HG02884 (cell line): Measurements from ENCODE around the gene SCFD2.

Source experiments
- ATAC-seq: cut with Tn5 transposase; IDR thresholded peaks from one replicate; pipeline ENCODE4 v1.9.1; 2021; ENCODE audit warnings: mild to moderate bottlenecking, moderate library complexity; ENCODE audit not compliant: unreplicated experiment

Gene SCFD2

GRCh38 chr4:52866734-52867133 lies 499.1 kb downstream of the SCFD2 start:
- no peak for ATAC-seq

GRCh38 chr4:52865300-52865699 lies 500.6 kb downstream of the SCFD2 start:
- no peak for ATAC-seq

DNA sequence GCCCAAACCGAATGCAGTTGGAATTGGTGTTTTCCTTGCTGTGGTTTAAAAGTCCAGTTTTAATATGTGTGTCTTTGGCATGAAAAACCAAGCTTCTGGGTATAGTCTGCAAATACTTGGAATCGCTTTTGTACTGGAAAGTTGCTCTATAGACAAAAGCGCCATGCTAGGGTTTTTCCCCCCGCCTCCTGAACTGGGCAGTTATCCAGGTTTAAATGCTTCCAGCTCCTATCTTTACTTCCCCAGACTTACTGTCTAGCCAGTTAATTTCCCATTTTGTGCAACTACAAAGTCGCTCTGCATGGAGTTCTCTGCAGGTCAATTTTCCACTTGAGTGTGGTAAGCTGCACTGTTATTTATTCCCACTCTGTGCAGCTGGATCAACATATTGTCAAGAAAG lies 501.1 kb downstream of the SCFD2 start:
- ATAC-seq, result no peak

DNA sequence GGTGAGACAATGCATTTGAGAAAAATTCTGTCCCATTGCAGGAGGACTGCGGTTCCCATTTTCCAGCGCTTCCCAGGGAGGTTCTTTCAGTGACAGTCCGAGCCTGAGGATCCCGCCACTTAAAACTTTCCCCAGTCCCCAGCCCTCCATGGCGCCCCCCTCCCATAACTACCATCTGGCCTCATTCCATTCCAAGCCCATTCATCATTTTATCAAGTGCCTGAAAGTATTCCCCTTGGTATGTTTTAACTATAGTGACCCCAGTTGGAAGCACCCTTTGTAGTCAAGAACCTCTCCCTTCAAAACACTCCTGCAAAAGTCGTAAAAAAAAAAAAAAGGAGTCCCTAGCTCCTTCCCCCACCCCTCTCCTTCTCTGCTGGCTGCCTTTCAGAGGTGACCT lies 502.5 kb downstream of the SCFD2 start:
- no peak for ATAC-seq

DNA sequence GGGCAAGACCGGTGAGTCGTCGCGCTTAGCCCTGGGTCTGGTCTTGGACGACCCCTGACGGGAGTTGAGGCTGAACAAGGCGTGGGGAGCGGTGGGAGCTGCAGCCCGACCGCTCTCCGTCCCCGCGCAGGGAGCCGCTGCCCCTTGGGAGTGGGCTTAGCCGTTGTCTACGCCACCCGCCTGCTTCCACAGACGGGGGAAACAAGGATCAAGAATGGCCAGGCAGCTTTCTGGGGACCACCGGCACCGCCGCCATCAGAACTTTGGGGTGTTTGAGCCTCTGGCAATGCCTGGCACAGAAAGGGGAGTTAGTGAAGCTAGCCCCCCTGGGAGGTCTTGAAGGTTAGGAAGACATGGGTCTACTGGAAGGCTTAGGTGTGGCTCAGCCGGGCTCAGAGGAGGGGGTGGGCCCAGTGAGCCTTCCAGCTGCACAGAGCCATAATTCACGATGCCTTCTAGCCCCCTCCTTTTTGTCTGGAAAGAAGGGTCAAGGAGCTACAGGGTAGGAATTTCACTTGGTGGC lies 503.2 kb downstream of the SCFD2 start:
- ATAC-seq, result no peak

GRCh38 chr4:52861879-52862616 lies 503.8 kb downstream of the SCFD2 start, which contains the start of gene RASL11B:
Gene RASL11B (plus strand): TSS chr4:52862317. CDS start chr4:52862508, 191 bp downstream.
- peak; percentile 96 for ATAC-seq

DNA sequence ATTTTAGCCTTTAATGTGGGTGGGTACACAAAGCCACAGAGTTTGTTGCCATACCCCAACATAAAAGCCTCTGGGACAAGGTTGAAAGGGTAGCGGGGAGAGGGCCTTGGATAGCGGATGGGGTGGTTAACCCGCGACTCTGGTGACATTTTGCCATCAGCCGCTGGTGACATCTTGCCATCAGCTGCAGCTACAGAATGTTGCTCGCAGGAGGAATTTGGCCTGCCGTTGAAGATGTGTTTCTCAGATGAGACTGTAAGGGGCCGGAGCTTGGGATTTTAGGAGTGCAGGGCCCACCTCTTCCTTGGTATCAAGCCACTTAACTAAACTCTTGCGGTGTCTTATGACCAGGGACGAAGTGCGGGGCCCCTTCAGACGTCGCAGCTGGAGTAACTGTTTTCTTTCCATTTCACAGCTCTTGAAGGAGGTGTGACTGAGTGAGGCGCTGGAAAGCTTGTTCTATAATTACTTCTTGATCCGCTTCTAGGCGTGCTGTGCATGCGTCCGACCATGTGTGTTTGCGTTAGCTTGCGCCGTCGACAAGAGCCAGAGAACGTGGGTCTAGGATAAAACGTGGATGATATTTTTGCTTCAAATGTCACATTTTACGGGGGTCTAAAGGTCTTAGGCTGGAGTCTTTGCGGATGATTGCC lies 504.6 kb downstream of the SCFD2 start:
- no peak for ATAC-seq

- no peak for ATAC-seq
These were observed 505.5 kb downstream of the SCFD2 start for GRCh38 chr4:52860361-52860760.

DNA sequence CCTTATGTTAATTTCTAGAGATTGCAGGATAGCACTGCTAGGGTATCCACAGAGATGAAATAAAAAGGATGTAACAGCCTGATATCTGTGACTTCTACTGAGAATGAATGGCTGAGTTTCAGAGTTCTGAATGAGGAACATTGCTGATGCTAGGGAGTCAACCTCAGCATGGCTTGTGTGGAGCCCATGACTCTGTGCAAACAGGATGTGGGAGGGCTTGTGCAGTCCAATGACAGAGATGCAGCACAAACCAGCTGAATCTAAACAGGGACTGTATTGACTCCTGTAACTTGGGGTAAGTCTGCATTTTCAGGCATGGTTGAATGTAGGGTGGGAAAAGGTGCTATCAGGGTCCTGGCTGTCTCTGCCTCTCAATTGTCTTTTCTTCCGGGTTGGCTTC lies 509.1 kb downstream of the SCFD2 start:
- no peak for ATAC-seq

DNA sequence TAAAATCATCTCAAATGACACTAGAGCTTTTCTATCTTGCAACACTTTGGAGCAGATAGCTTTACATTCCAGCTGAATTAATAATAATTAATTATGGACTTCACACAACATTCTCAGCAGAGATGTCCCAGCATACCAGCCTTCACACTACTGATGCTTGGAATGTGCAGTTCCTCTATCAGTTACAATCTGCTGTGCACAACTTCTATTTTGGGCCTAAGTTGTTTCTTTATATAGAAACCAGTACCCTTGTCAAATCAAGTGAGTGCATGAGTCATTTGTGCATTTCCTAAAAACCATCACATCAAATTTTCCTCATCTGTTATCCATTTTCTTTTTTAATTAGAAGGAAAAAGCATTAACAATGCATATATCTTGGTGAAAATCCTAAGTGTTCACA lies 512.5 kb downstream of the SCFD2 start:
- ATAC-seq, result no peak

DNA sequence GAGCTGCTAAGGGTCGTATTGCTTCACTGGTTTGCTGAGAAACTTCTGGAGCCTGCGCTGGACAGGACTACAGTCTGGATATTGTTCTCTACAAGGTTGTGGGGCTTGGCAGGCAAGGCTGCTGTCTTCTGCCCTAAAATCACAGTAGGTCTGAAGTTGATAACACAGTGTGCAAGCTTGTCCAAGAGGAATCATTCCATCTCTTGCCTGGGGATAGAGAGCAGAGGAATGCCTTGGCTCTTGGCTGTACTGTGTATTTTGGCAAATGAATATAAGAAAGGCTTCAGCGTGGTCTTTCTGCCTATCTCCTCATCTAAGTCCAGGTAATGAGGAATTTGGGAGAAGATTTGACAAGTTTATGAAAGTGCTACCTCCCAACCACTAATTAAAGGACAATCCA lies 513.1 kb downstream of the SCFD2 start:
- no peak for ATAC-seq

GRCh38 chr4:52852041-52852440 lies 513.8 kb downstream of the SCFD2 start:
- ATAC-seq, result no peak

DNA sequence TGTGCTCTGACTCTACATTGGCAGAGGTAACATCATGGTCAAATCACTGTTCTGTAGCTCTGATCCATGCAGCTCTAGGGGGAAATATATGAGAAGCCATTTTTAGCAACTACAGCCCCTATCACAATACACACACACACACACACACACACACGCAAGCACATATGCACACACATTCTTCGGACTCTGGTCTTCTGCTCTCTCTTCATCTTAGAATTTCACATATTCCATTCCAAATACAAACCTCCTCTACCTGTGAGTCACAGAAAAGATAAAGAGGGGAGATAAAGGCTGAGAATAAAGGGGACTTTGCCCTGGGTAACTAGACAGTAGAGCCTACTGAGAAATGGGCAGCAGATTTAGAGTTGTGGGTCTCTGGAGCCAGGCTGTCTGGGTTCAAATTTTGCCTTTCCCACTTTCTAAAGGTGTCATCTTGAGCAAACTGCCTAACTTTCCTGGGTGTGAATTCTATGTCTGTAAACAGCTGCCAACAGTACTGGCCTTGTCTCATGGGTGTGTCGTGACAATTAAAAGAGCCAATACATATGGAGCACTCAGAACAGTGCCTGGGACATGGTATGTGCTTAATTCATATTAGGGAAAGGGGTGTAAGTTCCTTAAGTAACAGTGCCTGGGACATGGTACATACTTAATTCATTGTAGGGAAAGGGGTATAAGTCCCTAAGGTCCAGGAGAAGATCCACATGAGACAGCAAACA lies 515.3 kb downstream of the SCFD2 start:
- no peak for ATAC-seq

- no peak for ATAC-seq
These were observed 517.6 kb downstream of the SCFD2 start for GRCh38 chr4:52848254-52848653.

- no peak for ATAC-seq
These were observed 519.4 kb downstream of the SCFD2 start for GRCh38 chr4:52846502-52846901.

DNA sequence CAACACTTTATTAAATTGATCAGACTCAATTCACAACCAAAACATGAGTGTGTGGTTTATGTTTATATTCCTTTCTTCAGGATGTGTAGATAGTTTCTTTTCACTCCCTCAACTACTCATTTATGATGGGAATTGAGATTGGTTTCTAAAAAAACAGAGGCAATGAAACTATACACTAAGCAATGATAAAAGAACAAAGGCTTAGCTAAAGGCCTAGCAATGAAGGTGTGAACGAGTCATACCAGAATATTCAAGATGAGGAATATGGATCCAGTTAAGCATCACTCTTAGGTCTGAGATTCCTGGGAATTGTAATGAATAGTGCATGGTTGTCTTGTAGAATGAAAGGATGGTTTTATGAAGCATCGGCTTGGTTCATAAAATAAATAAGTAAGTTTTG lies 521.3 kb downstream of the SCFD2 start:
- no peak for ATAC-seq

- ATAC-seq, result no peak
These were observed 521.9 kb downstream of the SCFD2 start for GRCh38 chr4:52843958-52844357.

DNA sequence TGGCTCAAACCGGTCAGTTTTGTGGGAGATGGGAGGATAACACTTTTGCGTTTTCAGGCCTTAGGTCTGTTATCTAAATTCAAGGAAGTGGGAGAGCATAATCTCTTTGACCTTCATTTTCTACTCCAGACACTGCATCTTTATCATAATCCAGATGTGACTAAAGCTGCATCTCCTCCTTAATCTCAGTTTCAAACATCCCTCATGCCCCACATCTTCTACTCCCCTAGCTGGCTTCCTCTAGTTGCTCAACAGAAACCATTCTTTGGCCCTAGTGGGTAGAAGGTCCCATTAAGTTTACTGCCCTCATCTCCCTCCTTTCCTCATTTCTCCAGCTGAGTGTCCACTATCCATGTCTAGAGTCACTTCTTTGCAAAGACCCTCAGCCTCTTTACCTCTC lies 522.5 kb downstream of the SCFD2 start:
- no peak for ATAC-seq

DNA sequence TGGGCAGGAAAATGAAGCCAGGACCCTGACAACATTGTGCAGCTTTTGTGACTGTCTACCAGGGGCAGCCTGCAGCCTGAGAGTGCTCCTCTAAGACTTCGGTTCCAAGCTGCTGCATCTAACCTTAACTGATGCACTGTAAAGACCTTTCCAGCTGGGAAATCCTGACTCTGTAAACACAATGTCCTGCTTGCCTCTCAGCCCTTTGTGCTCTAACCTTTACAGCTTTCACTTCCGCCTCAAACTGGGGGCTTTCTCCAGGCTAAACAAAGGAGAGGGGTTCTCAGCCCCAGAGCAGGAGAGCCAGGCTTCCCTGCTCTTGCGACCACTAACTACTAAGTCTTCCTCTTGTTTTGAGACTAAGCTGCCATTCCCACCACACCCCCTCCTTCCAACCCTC lies 523.1 kb downstream of the SCFD2 start:
- ATAC-seq, result no peak

- no peak for ATAC-seq
These were observed 524.0 kb downstream of the SCFD2 start for GRCh38 chr4:52841682-52842456.
